Smooth muscle cell of the brain vasculature (primary cell): ENCODE results near the gene RNF151.
A peak's percentile ranks its signal among the peaks of the same experiment; 100 is the strongest.
"Not testable (repeated sequence)": the region's sequence is repeated elsewhere in the genome, so short reads cannot be mapped to it uniquely, and the experiment has no call there.

Experiments
- DNase-seq: peaks from one replicate; pipeline ENCODE4 v3.0.0-alpha.2; 2012; ENCODE audit warnings: low read depth, low spot score

RNF151 gene

DNA sequence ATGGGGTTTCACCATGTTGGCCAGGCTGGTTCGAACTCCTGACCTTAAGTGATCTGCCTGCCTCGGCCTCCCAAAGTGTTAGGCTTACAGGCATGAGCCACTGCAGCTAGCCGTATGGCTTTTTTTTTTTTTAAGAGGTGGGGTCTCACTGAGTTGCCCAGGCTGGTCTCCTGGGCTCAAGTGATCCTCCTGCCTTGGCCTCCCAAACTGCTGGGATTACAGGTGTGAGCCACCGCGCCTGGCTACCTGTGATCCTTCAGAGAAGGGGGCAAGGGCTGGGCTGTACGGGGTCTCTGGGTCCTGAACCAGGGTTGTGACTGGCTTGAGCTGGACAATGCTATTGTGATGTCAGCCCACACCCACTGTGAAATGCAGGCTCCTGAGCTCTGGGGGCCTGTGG, at the start of gene RNF151:
RNF151 (plus strand) TSS at position 397 of the 400 bp plus-strand sequence. CDS start 26 bp downstream, outside the sequence.
- DNase-seq, result no peak

DNA sequence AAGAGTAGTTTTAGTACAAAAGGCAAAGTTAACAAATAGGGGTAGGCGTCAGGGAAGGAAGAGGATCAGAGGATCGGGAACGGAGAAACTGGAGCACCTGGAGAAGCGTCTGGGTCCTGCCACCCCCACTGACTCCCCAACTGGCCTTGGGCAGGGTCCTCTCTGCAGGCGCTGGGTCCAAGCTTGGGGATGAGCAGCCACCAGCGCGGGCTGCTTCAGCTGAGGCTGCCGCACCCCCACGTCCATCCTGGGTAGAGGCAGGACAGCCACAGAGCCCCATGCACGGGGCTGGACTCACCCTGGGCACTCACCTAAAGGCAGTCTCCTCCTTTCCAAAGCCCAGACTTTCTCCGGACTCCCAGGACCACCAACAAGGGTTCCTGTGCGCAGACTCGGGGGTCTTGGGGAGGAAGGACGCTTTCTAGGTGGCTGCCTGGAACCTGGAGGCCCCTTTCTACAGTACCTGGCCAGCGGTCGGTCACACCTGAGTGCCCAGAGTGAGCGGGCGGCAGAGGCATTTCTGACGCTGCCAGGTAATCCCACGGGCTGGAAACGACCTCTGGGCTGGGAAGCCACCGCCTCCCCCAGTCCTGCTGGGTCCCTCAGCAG, 49.5 kb upstream of the RNF151 start:
- DNase-seq, result no peak

DNA sequence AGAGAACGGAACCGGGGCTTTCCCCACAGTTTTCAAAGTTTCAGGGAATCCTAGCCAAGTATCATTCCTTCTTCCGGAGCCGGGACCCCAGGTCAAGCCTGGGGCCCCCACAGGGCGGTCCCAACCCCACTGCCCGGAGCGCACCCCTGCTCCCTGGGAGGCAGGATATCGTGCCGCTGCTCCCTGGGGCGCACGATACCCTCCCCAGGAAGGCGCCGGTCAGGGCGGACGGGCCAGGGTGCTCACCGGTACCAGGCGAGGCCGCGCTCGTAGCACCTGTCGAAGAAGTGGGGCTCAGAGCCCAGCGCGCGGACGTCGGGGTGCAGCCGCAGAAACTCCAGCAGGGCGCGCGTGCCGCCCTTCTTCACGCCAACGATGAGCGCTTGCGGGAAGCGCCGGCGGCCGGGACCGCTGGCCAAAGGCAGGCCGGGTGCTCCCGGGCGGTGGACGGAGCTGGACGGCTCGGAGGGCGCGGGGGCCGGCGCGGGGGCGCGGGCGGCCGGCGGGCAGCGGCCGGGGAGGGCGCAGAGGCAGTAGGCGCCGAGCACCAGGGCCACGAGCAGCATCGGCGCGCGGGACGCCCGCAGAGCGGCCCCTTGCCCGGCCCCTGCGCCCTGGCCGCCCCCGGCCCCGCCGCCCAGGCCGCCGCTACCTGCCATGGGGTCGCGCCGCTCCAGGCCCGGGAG, 48.8 kb upstream of the RNF151 start:
- no peak for DNase-seq

- no peak for DNase-seq
Observed at GRCh38 chr16:1918351-1919326, 48.0 kb upstream of the RNF151 start, which contains the start of gene HS3ST6. Gene HS3ST6, minus strand, starts transcription at chr16:1918415. Its CDS starts 92 bp downstream, at chr16:1918323.

DNA sequence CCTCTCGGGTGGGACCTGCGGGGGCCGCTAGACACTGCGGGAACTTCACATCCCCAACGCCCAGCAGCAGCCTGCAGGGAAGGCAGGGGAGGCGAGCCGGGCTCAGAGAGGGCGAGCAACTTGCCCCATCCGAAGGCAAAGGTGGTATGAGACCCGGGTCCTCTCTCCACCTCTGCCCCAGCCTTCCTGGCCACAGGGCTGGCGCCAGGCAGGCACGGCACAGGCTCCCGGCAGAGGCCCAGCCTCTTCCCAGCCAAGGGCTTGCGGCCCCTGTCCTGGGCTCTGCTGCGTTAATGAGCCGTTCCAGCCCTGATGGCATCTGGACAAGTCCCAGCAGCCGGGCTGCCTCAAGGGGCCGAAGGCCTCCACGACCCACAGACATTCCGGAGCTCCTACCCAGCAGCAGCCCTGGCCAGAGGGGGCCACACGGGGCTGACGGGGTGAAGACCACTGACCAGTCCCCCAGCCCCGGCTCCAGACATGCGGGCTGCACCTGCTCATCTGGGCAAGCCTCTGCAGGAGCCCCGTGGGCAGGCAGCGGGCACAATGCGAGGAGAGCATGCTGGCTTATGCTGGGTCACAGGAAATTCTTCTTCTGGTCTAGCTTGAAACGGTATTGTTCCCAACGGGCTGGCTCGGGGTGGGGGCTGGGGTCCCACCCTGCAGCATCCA, 47.2 kb upstream of the RNF151 start:
- no peak for DNase-seq

- DNase-seq, result not testable (repeated sequence)
Observed at GRCh38 chr16:1920122-1920521, 46.5 kb upstream of the RNF151 start.

GRCh38 chr16:1920727-1921171, 45.9 kb upstream of the RNF151 start:
- DNase-seq, result no peak

DNA sequence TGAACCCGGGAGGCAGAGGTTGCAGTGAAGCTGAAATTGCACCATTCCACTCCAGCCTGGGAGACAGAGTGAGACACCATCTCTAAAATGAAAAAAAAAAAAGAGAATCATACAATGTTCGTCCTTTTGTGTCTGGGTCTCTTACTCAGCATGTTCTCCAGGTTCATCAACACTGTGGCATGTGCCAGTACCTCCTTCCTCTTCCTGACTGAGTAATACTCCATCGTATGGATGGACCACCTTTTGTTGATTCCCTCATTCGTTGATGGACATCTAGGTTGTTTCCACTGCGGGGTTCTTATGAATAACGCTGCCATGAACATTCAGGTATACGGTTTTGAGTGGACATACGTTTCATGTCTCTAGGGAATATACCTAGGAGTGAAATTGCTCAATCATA, 44.3 kb upstream of the RNF151 start:
- DNase-seq, result no peak

DNA sequence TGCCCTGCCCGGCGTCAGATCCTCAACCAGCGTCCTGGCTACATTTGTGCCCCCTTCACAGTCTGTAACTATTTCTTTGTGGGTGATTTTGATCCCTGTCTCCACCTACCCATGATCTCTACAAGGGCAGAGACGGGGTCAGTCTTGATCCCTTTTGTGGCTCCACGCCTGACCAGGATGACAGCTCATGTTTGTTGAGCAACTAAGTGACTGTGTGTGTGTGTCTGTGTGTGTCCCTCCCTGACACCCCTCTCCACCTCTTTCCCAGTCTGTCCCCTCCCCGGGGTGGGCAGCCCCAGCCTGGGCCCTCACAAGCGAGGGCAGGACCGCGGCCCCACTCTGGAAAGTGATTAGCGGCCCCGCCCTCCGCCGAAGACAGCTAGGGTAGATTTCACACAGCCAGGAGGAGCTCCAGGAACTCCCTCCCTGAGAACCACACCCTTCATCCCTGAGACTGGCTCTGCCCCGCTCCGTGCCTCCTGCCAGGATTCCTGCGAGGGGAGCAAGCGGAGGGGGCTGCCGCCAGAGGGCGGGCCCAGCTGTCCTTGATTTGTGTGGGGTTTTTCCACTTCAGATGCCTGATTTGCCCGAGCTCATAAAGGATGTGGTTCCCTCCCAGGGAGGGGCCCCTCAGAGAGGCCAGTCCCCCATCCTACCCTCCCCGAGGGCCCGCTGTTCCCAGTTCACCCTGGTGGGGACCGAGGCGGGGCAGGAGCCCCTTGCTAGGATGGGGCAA, 43.2 kb upstream of the RNF151 start:
- no peak for DNase-seq

- DNase-seq, result no peak
Observed at GRCh38 chr16:1924095-1924494, 42.6 kb upstream of the RNF151 start.

DNA sequence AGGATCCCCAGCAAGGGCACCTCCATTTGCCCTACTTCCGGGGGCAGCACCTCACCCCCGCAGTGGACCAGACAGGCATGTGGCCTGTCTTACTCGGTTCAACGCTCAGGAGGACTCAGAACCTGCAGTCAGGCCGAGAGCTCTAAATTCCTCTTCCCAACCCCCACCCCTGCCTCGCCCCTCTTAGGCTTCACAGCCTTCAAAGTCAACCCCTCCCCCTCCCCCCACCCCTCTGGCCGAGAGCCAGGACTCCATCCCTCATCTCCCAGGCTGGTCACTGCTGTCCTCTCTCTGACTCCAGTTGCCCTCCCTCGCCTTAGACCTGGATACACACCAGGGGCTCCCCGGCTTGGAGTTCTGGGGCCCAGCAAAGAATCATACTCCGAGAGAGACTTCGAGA, 40.4 kb upstream of the RNF151 start:
- DNase-seq, result no peak

GRCh38 chr16:1929105-1929504, 37.6 kb upstream of the RNF151 start:
- DNase-seq, result no peak

DNA sequence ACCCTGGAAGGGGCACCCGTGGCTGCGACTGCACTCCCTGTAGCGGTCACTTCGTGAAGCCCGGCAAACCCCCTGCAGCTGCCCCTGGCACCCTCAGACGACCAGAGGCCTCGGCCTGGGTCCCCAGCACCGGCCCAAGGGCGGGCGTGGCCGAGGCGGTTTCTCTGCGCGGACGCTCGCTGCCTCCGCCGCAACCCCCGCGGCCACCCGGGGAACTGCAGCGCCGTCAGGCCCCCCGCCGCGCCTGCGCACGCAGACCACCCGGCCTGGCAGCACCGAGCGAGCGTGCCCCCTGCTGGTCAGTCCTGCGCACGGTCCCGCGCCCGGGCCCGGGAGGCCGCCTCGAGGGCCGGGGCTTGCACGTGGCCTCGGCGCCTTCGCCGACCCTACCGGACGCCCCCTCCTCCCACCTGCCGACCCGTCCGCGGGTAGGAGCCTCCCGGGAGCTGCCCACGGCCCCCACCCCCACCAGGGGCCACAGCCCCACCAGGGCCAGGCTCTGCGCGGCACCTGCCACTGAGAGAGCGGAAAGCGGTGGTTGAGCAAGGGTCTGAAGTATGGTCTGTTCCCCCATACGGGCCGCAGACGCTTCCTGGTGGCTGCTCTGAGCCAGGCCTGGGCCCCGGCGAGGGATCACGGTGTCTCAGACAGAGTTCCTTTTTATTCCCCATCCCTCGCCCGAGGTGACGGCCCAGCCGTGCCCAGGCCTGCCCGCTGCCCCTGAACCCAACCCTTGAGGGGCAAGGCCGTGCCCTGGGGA, 36.9 kb upstream of the RNF151 start:
- peak; percentile 41 for DNase-seq

DNA sequence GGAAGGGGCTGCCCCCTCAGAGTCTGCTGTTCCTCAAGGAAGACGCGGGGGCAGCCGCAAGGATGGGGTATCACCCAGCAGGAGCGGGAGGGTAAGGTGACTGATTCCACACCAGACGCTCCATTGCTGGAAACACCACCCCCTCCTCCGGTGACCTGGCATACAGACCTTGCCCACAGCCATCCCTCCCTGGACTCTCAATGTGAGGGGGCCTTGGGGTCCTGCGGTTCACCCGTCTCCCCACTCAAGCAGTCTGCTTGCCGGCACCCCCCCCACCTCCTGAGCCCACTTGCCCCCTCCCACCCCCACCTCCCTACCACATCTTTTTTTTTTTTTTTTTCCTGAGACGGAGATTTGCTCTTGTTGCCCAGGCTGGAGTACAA, 36.3 kb upstream of the RNF151 start:
- no peak for DNase-seq

GRCh38 chr16:1932050-1933028, 34.3 kb upstream of the RNF151 start:
- no peak for DNase-seq

DNA sequence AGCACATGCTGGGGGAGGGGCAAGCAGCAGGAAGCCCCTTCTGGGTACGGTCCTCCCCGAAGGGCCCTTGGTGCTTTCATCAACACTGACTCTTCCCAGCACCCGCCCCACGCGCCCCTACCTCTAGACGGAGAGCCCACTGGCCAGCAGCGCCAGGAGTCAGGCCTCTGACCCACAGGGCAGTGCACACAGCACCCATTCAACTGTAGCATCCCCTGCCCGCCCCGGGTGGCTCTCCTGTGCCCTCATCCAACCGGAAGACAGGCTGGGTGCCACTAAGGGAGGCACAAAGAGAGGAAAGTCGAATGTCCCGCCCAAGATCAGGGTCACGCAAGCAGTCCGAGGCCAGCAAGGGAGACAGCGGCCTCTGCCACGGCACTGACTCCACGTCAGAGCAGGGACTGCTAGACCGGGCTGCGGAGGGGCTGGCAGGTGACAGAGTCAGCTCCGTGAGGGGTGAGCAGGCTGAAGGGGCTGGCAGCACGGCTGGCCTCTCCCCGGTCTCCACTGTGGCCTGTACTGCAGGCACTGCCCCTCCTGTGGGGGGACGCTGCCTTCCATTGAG, 33.5 kb upstream of the RNF151 start:
- no peak for DNase-seq

- no peak for DNase-seq
Observed at GRCh38 chr16:1936945-1937479, 29.6 kb upstream of the RNF151 start.

GRCh38 chr16:1938316-1938715, 28.3 kb upstream of the RNF151 start:
- no peak for DNase-seq
